ENCODE measurements around the gene QKI.

DNA sequence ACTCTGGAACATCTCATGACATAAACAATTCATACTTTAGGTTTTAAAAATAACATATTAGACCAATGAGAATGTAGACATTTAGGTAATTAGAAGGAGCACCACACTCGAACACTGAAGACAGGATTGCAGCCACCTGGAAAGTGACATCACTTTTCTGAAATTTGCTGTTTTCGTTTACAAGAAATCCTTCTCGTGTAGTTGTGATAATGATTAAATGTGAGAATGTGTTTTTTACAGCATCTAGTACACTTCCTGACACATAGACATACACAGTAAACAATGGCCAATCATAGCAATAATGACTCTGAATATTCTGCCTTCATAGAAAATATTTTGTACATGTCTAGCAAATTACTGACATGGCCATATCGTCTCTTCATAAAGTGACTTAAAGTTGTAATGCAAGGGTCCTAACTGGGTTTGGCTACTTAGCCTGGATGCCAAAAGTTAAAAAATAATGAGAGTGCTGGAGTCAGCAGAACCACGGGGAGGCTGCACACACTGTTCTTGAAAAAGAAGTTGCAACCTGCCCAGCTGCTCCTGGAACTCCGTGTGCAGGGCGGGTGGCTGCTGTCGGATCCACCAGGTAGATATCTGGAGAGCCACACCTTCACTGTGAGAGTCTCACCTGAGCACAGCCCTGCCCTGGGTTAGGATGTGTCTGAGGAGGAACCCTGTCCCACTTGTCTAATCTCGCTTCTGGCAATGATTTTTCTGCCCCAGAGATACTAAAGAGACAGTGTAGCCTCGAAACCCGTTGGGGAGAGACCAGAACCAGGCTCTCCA is 212.9 kb downstream of the QKI start:
- TF ChIP-seq, protein P1, sequence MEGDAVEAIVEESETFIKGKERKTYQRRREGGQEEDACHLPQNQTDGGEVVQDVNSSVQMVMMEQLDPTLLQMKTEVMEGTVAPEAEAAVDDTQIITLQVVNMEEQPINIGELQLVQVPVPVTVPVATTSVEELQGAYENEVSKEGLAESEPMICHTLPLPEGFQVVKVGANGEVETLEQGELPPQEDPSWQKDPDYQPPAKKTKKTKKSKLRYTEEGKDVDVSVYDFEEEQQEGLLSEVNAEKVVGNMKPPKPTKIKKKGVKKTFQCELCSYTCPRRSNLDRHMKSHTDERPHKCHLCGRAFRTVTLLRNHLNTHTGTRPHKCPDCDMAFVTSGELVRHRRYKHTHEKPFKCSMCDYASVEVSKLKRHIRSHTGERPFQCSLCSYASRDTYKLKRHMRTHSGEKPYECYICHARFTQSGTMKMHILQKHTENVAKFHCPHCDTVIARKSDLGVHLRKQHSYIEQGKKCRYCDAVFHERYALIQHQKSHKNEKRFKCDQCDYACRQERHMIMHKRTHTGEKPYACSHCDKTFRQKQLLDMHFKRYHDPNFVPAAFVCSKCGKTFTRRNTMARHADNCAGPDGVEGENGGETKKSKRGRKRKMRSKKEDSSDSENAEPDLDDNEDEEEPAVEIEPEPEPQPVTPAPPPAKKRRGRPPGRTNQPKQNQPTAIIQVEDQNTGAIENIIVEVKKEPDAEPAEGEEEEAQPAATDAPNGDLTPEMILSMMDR (IDR thresholded peaks at IDR 0.05) = no peak
- TF ChIP-seq POLR2A (IDR thresholded peaks at IDR 0.05) = no peak

Data from breast epithelium (tissue), 3 donors.